Lower lobe of right lung (tissue), 2 donors: Measurements from ENCODE around the gene TRIM2. TPM values are rescaled to one million over a fixed set of nuclear protein-coding genes. Genes with fewer than 3 reads are reported as not detected.

Source experiments
- ATAC-seq, 2 donors: fragments of 200-7000 bp; cut with Tn5 transposase; one replicate each; pipeline ENCODE4 v1.9.1; 2020 to 2022; ENCODE audit warnings: mild to moderate bottlenecking in 2 of 2, moderate library complexity in 2 of 2
- DNase-seq: peaks from one replicate; pipeline ENCODE4 v3.0.0-alpha.2; 2020
- H3K27ac ChIP-seq: fragments of 200-600 bp; one replicate; pipeline ENCODE4 v1.8.0; 2022
- H3K27me3 ChIP-seq: fragments of 200-600 bp; one replicate; pipeline ENCODE4 v1.8.0; 2022; ENCODE audit warnings: low read depth
- H3K36me3 ChIP-seq: fragments of 200-600 bp; one replicate; pipeline ENCODE4 v1.8.0; 2022; ENCODE audit warnings: mild to moderate bottlenecking
- H3K4me1 ChIP-seq: fragments of 200-600 bp; one replicate; pipeline ENCODE4 v1.8.0; 2022
- H3K4me3 ChIP-seq: fragments of 200-600 bp; one replicate; pipeline ENCODE4 v1.8.0; 2022; ENCODE audit warnings: mild to moderate bottlenecking
- H3K9me3 ChIP-seq: fragments of 200-600 bp; one replicate; pipeline ENCODE4 v1.8.0; 2022
- CTCF ChIP-seq: fragments of 200-600 bp; IDR thresholded peaks from one replicate; pipeline ENCODE4 v1.8.0; 2022; ENCODE audit warnings: antibody characterized with exemption, mild to moderate bottlenecking
- intact Hi-C: fragments of 100-400 bp; cut with DNase I; formaldehyde crosslinking; loops from one replicate; pipeline ENCODE4 v1.11.0; 2022
- total RNA-seq: library from RNA; stranded (reverse); fragmentation: NEBNext Ultra II Directional; extraction: Animal tissue kit (Norgen Biotek cat#: 25700); gene quantifications from one replicate; pipeline ENCODE4 v1.2.1, GENCODE V29; 2021
- donor health status: DM: no; HTN: yes; CAD: no; lungs with severe emphysema.

TRIM2 gene
- total RNA-seq, 1 donor from 2014 or later = 32.6 TPM

GRCh38 chr4:153248641-153249198 lies 44.5 kb downstream of the TRIM2 start:
- Histone ChIP-seq H3K9me3 (no peaks in the 10 kb centered on the region), H3K27ac (peak overlapping the region; percentile 66), H3K36me3 (no peaks in the 10 kb centered on the region), H3K4me1 (peaks cover 4% of the 10 kb centered on the region), H3K27me3 (no peaks in the 10 kb centered on the region), H3K4me3 (peak overlapping the region; percentile 55)
- TF ChIP-seq CTCF = no peak
- no peak for DNase-seq
- intact Hi-C loops = no loop called here
- ATAC-seq = peak; percentile 35 to 67

- Histone ChIP-seq H3K4me1 (peaks cover 4% of the 10 kb centered on the region), H3K4me3 (peak overlapping the region; percentile 55), H3K9me3 (no peaks in the 10 kb centered on the region), H3K27ac (peak overlapping the region; percentile 66), H3K36me3 (no peaks in the 10 kb centered on the region), H3K27me3 (no peaks in the 10 kb centered on the region)
- ATAC-seq (peak; percentile 96 to 98), DNase-seq (peak; percentile 83)
- intact Hi-C loops = no loop called here
- no peak for TF ChIP-seq CTCF
These were observed 45.2 kb downstream of the TRIM2 start for GRCh38 chr4:153249199-153250041.

GRCh38 chr4:153252122-153252521 lies 47.9 kb downstream of the TRIM2 start:
- ATAC-seq (no peak), DNase-seq (no peak)
- H3K9me3 ChIP-seq = no peaks in the 10 kb centered on the region
- intact Hi-C loops = no loop called here
- H3K4me3 ChIP-seq = no peak overlapping the region
- TF ChIP-seq CTCF = no peak
- no peak overlapping the region for H3K27ac ChIP-seq
- no peaks in the 10 kb centered on the region for H3K36me3 ChIP-seq
- peaks cover 4% of the 10 kb centered on the region for H3K4me1 ChIP-seq
- no peaks in the 10 kb centered on the region for H3K27me3 ChIP-seq

DNA sequence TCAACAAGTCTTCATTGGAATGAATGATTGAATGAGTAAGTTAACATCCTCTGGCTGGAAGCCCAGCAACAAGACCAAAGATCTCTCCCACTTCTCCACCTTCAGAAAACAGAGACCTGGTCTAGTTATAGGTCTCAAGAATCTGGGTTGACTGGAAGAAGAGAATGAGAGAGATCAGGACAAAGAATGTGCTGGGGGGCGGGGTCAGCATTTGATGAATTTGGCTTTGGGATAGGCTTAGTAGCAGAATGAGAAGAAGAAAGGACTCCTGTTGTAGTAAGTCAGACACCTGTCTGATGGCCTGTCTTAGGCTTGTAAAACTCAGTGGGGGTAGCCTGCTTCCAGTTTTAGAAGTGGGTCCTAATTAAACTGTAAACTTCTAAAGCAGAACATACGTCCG lies 51.0 kb downstream of the TRIM2 start:
- no peaks in the 10 kb centered on the region for H3K27me3 ChIP-seq
- no peaks in the 10 kb centered on the region for H3K9me3 ChIP-seq
- no peaks in the 10 kb centered on the region for H3K36me3 ChIP-seq
- DNase-seq (no peak), ATAC-seq (no peak)
- no peak overlapping the region for H3K4me3 ChIP-seq
- no peak overlapping the region for H3K27ac ChIP-seq
- intact Hi-C loops = no loop called here
- H3K4me1 ChIP-seq = no peaks in the 10 kb centered on the region
- TF ChIP-seq CTCF = no peak

DNA sequence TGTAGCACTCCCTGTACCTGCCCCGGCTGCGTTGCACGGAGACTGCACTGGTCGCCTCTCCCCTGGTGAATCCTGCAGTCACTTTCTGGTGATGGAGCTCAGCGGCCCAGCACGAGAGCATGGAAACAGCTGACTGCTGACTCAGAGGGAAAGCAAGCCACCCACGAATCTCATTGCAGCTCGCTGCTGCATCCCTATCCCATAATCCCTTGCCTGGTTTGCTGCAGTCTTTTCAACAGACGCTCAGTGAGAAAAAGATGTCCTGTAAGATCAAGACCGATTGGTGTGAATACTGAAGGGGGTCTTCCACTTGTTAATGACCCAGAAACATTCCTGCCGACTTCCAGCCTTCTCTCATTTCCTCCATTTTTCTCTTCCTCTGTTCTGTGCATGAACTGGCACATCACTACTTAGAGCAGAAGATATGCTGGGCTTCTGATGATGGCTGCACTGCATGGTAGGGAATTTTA lies 52.9 kb downstream of the TRIM2 start:
- no peaks in the 10 kb centered on the region for H3K36me3 ChIP-seq
- no peaks in the 10 kb centered on the region for H3K4me1 ChIP-seq
- ATAC-seq = no peak
- no peak for DNase-seq
- intact Hi-C loops = no loop called here
- no peak for TF ChIP-seq CTCF
- no peak overlapping the region for H3K4me3 ChIP-seq
- H3K9me3 ChIP-seq = peaks cover 1% of the 10 kb centered on the region
- no peaks in the 10 kb centered on the region for H3K27me3 ChIP-seq
- H3K27ac ChIP-seq = no peak overlapping the region
